HTERT RPE-1 (cell line): ENCODE measurements around the gene HSP90AA1.
"Not testable (repeated sequence)": the region's sequence is repeated elsewhere in the genome, so short reads cannot be mapped to it uniquely, and the experiment has no call there.

Source experiments
- in situ Hi-C: fragments of 300-500 bp; cut with MboI; formaldehyde crosslinking; loops from 4 replicates; pipeline ENCODE4 v1.14.3; 2020; ENCODE audit warnings: low sequenced_read_pairs

The HSP90AA1 gene

GRCh38 chr14:102095231-102095870 lies 8.5 kb upstream of the HSP90AA1 start:
- in situ Hi-C loops: no loop called here

GRCh38 chr14:102094101-102094500 lies 7.3 kb upstream of the HSP90AA1 start:
- in situ Hi-C loops: no loop called here

GRCh38 chr14:102092806-102093205 lies 6.0 kb upstream of the HSP90AA1 start:
- in situ Hi-C loops: no loop called here

GRCh38 chr14:102090713-102091112 lies 3.9 kb upstream of the HSP90AA1 start:
- in situ Hi-C loops: no loop called here

- in situ Hi-C loops: no loop called here
These were observed 2.9 kb upstream of the HSP90AA1 start for GRCh38 chr14:102089621-102090343.

- in situ Hi-C loops: no loop called here
These were observed 1.4 kb upstream of the HSP90AA1 start for GRCh38 chr14:102088012-102088792.

GRCh38 chr14:102087762-102088011 lies 843 bp upstream of the HSP90AA1 start:
- in situ Hi-C loops: no loop called here

- in situ Hi-C loops: no loop called here
These were observed 204 bp downstream of the HSP90AA1 start for GRCh38 chr14:102086709-102086971.

- in situ Hi-C loops: no loop called here
These were observed 716 bp downstream of the HSP90AA1 start for GRCh38 chr14:102085948-102086708.

- in situ Hi-C loops: no loop called here
These were observed 1.4 kb downstream of the HSP90AA1 start for GRCh38 chr14:102085488-102085887.

GRCh38 chr14:102084931-102085330 lies 1.9 kb downstream of the HSP90AA1 start:
- in situ Hi-C loops: no loop called here

GRCh38 chr14:102084522-102084921 lies 2.3 kb downstream of the HSP90AA1 start:
- in situ Hi-C loops: not testable (repeated sequence)

GRCh38 chr14:102081231-102082080 lies 5.4 kb downstream of the HSP90AA1 start:
- in situ Hi-C loops: no loop called here

- in situ Hi-C loops: no loop called here
These were observed 6.4 kb downstream of the HSP90AA1 start for GRCh38 chr14:102080183-102081080.

GRCh38 chr14:102079700-102079979 lies 7.2 kb downstream of the HSP90AA1 start:
- in situ Hi-C loops: no loop called here

- in situ Hi-C loops: no loop called here
These were observed 7.8 kb downstream of the HSP90AA1 start for GRCh38 chr14:102078831-102079699.

GRCh38 chr14:102078361-102078791 lies 8.5 kb downstream of the HSP90AA1 start:
- in situ Hi-C loops: not testable (repeated sequence)

- in situ Hi-C loops: no loop called here
These were observed 9.5 kb downstream of the HSP90AA1 start for GRCh38 chr14:102077382-102077709.

GRCh38 chr14:102075155-102075554 lies 11.7 kb downstream of the HSP90AA1 start:
- in situ Hi-C loops: no loop called here
